Trophoblast cell (in vitro differentiated cells and primary cell): ENCODE data around the gene TMEM256.

Source experiments
- DNase-seq, 2 donors: peaks; one replicate each; pipeline ENCODE4 v3.0.0-alpha.2; 2016
- H2AFZ ChIP-seq: 2 replicates; pipeline ENCODE4 v1.6.1; 2013; ENCODE audit warnings: low read length, moderate library complexity, mild to moderate bottlenecking; ENCODE audit not compliant: insufficient read depth, poor library complexity
- H2AK5ac ChIP-seq: 2 replicates; pipeline ENCODE4 v1.6.1; 2013; ENCODE audit warnings: mild to moderate bottlenecking, low read length
- H2BK120ac ChIP-seq: 2 replicates; pipeline ENCODE4 v1.6.1; 2013; ENCODE audit warnings: low read length, mild to moderate bottlenecking, moderate library complexity; ENCODE audit not compliant: insufficient read depth, poor library complexity
- H2BK12ac ChIP-seq: 2 replicates; pipeline ENCODE4 v1.6.1; 2013; ENCODE audit warnings: mild to moderate bottlenecking, low read length, moderate library complexity
- H2BK5ac ChIP-seq: 2 replicates; pipeline ENCODE4 v1.6.1; 2013; ENCODE audit warnings: low read length, low read depth, moderate library complexity, mild to moderate bottlenecking; ENCODE audit not compliant: poor library complexity
- H3K14ac ChIP-seq: 2 replicates; pipeline ENCODE4 v1.6.1; 2013; ENCODE audit warnings: mild to moderate bottlenecking, low read length
- H3K18ac ChIP-seq: 2 replicates; pipeline ENCODE4 v1.6.1; 2013; ENCODE audit warnings: mild to moderate bottlenecking, low read length
- H3K23ac ChIP-seq: 2 replicates; pipeline ENCODE4 v1.6.1; 2013; ENCODE audit warnings: low read length
- H3K27ac ChIP-seq: 2 replicates; pipeline ENCODE4 v1.5.1; 2013; ENCODE audit warnings: low read depth, mild to moderate bottlenecking, inconsistent platforms, low read length, moderate library complexity
- H3K27me3 ChIP-seq: 2 replicates; pipeline ENCODE4 v1.6.1; 2013; ENCODE audit warnings: inconsistent platforms, mild to moderate bottlenecking, low read length, moderate library complexity; ENCODE audit not compliant: insufficient read depth
- H3K36me3 ChIP-seq, 2 experiments: 1 replicate in 1 of 2; 2 replicates in 1 of 2; pipeline ENCODE4 v1.6.1; 2013; ENCODE audit warnings: low read length in 2 of 2, mild to moderate bottlenecking in 2 of 2, moderate library complexity in 1 of 2; ENCODE audit not compliant: insufficient read depth in 2 of 2, control insufficient read depth in 1 of 2
- H3K4ac ChIP-seq: 2 replicates; pipeline ENCODE4 v1.6.1; 2013; ENCODE audit warnings: low read depth, mild to moderate bottlenecking, low read length, moderate library complexity
- H3K4me1 ChIP-seq, 2 experiments: 1 replicate in 1 of 2; 2 replicates in 1 of 2; pipeline ENCODE4 v1.6.1; 2013; ENCODE audit warnings: low read length in 2 of 2, mild to moderate bottlenecking in 2 of 2, moderate library complexity in 1 of 2; ENCODE audit not compliant: insufficient read depth in 2 of 2, control insufficient read depth in 1 of 2
- H3K4me2 ChIP-seq: 2 replicates; pipeline ENCODE4 v1.6.1; 2013; ENCODE audit warnings: inconsistent platforms, mild to moderate bottlenecking, low read length, moderate library complexity
- H3K4me3 ChIP-seq: 2 replicates; pipeline ENCODE4 v1.5.1; 2013; ENCODE audit warnings: mild to moderate bottlenecking, low read depth, low read length, inconsistent platforms
- H3K79me1 ChIP-seq: one replicate; pipeline ENCODE4 v1.6.1; 2013; ENCODE audit warnings: low read length
- H3K79me2 ChIP-seq: 2 replicates; pipeline ENCODE4 v1.6.1; 2013; ENCODE audit warnings: low read length, mild to moderate bottlenecking; ENCODE audit not compliant: control insufficient read depth, insufficient read depth, poor library complexity
- H3K9ac ChIP-seq: 2 replicates; pipeline ENCODE4 v1.6.1; 2013; ENCODE audit warnings: mild to moderate bottlenecking, low read length
- H3K9me3 ChIP-seq: 2 replicates; pipeline ENCODE4 v1.6.1; 2013; ENCODE audit warnings: low read depth, mild to moderate bottlenecking, control low read depth, inconsistent platforms, low read length; ENCODE audit not compliant: insufficient read depth
- H4K12ac ChIP-seq: 2 replicates; pipeline ENCODE4 v1.6.1; 2013; ENCODE audit warnings: low read depth, mild to moderate bottlenecking, low read length, moderate library complexity
- H4K8ac ChIP-seq: 2 replicates; pipeline ENCODE4 v1.6.1; 2013; ENCODE audit warnings: low read depth, mild to moderate bottlenecking, low read length, moderate library complexity
- H4K91ac ChIP-seq: one replicate; pipeline ENCODE4 v1.6.1; 2013; ENCODE audit warnings: low read depth, mild to moderate bottlenecking, low read length, moderate library complexity
- WGBS: extraction: QIAGEN DNeasy Blood & Tissue Kit; methylation state at CpG from one replicate; pipeline ENCODE4 v1.1.7; 2013; ENCODE audit warnings: missing lambda C conversion rate; ENCODE audit not compliant: insufficient read length, insufficient coverage; ENCODE audit errors: extremely low coverage; 5-methylcytosine and 5-hydroxymethylcytosine counted together

The TMEM256 gene

DNA sequence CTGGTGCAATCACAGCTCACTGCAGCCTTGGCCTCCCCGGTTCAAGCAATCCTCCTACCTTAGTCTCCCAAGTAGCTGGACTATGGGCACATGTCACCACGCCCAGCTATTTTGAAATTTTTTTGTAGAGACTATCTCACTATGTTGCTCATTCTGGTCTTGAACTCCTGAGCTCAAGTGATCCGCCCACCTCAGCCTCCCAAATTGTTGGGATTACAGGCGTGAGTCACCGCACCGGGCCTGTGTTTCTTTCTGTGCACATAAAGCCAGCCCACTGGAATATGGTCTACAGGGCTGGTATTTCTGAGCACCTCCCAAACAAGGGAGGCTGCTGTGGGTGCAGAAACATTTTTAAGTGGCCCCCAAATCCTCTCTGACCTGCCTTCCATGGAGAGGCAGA is 40.6 kb downstream of the TMEM256 start:
- no peak overlapping the region for H3K14ac ChIP-seq
- H2BK120ac ChIP-seq = no peak overlapping the region
- H3K27me3 ChIP-seq = no peaks in the 10 kb centered on the region
- H4K8ac ChIP-seq = no peak overlapping the region
- H3K36me3 ChIP-seq = no peaks in the 10 kb centered on the region
- no peak overlapping the region for H3K9ac ChIP-seq
- H3K4me1 ChIP-seq = no peaks in the 10 kb centered on the region
- H3K4ac ChIP-seq = no peak overlapping the region
- no peaks in the 10 kb centered on the region for H3K79me1 ChIP-seq
- WGBS = no CpG with 5 or more reads among the region's 6 CpGs
- no peak overlapping the region for H2AK5ac ChIP-seq
- no peaks in the 10 kb centered on the region for H3K79me2 ChIP-seq
- H2BK12ac ChIP-seq = no peak overlapping the region
- H3K23ac ChIP-seq = no peak overlapping the region
- no peak overlapping the region for H3K4me3 ChIP-seq
- H3K27ac ChIP-seq = no peak overlapping the region
- H3K18ac ChIP-seq = no peak overlapping the region
- DNase-seq = peak; percentile 88 to 97
- no peak overlapping the region for H4K12ac ChIP-seq
- H3K9me3 ChIP-seq = no peaks in the 10 kb centered on the region
- no peak overlapping the region for H2AFZ ChIP-seq
- no peak overlapping the region for H2BK5ac ChIP-seq
- no peak overlapping the region for H3K4me2 ChIP-seq
- H4K91ac ChIP-seq = no peak overlapping the region

DNA sequence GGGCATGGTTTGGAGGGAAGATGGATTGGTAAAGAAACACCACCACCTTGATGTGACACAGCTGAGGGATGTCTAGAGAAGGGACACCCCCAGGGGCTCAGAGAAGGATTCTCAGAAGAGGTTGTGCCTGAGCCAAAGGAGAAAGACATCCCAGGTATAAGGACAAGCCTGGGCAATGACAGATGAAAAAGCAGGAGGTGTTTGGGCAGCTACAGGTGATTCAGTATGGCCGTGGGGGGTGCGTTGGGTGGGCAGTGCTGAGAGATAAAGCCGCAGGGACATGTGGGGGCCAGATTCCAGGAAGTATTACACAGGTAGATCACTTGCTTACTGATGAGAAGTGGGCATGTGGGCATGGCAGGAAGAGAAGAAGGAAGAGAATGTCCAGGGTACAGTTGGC is 42.0 kb downstream of the TMEM256 start:
- H4K12ac ChIP-seq = no peak overlapping the region
- no peak overlapping the region for H2BK5ac ChIP-seq
- no peak overlapping the region for H2BK12ac ChIP-seq
- H3K23ac ChIP-seq = no peak overlapping the region
- H3K27ac ChIP-seq = no peak overlapping the region
- H3K79me2 ChIP-seq = no peaks in the 10 kb centered on the region
- H3K36me3 ChIP-seq = no peaks in the 10 kb centered on the region
- no peak overlapping the region for H3K4ac ChIP-seq
- H2AK5ac ChIP-seq = no peak overlapping the region
- no peak overlapping the region for H3K9ac ChIP-seq
- no peaks in the 10 kb centered on the region for H3K9me3 ChIP-seq
- H3K4me2 ChIP-seq = no peak overlapping the region
- no peak overlapping the region for H2BK120ac ChIP-seq
- no peak overlapping the region for H3K4me3 ChIP-seq
- H2AFZ ChIP-seq = no peak overlapping the region
- WGBS = no CpG with 5 or more reads among the region's 3 CpGs
- no peak overlapping the region for H3K14ac ChIP-seq
- no peaks in the 10 kb centered on the region for H3K27me3 ChIP-seq
- H3K18ac ChIP-seq = no peak overlapping the region
- H4K91ac ChIP-seq = no peak overlapping the region
- H3K4me1 ChIP-seq = no peaks in the 10 kb centered on the region
- H4K8ac ChIP-seq = no peak overlapping the region
- DNase-seq = no peak
- no peaks in the 10 kb centered on the region for H3K79me1 ChIP-seq

DNA sequence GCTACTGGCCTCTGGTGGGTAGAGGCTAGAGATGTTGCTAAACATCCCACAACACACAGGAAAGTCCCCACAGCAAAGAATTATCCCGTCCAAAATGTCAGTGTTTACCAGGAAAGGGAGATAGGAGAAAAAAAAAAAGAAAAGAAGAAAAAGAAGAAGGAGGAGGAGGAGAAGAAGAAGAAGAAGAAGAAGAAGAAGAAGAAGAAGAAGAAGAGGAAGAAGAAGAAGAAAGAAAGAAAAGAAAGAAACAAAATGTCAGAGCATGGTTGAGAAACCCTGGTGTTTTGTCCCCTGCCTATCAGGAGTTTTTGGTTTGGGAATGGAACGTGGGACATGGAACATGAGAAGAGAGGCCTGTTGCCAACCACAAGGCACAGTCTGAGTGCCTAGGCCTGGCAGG is 46.5 kb downstream of the TMEM256 start:
- Histone ChIP-seq H4K91ac (no peak overlapping the region), H3K9me3 (no peaks in the 10 kb centered on the region), H2BK12ac (no peak overlapping the region), H3K4me1 (peaks cover 16 to 19% of the 10 kb centered on the region in 2 experiments), H3K4ac (no peak overlapping the region), H2BK5ac (no peak overlapping the region), H3K36me3 (no peaks in the 10 kb centered on the region), H3K79me2 (peaks cover 2% of the 10 kb centered on the region), H2BK120ac (no peak overlapping the region), H3K27ac (no peak overlapping the region), H3K4me2 (no peak overlapping the region), H3K27me3 (no peaks in the 10 kb centered on the region), H4K8ac (no peak overlapping the region), H3K79me1 (peaks cover 2% of the 10 kb centered on the region), H2AFZ (no peak overlapping the region), H2AK5ac (no peak overlapping the region), H3K23ac (no peak overlapping the region), H3K14ac (no peak overlapping the region), H3K18ac (no peak overlapping the region), H3K9ac (no peak overlapping the region), H4K12ac (no peak overlapping the region), H3K4me3 (no peak overlapping the region)
- no CpG with 5 or more reads among the region's 2 CpGs for WGBS
- DNase-seq = no peak

DNA sequence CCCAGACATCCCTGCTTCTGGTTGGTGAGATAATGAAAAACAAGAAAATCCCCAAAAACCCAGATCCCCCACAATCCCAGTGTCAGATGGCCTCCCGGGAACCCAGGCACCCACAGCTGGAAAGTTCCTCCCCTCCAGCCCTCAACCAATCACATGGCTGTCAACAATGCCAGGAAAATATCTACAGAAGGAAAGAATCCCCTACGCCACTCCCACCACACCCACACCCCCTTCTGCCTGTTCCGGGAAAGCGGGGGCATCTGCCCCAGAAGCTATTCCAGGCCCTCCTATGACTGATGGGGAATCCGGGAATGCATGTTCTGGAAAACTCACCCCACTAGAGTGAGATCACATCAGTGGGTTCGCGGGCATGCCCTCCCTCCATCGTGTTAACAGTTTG is 47.1 kb downstream of the TMEM256 start:
- no CpG with 5 or more reads among the region's 8 CpGs for WGBS

More for the DNA sequence above, 47.1 kb downstream of the TMEM256 start:
- Histone ChIP-seq H3K9ac (no peak overlapping the region), H2AK5ac (no peak overlapping the region), H3K18ac (no peak overlapping the region), H3K79me1 (peaks cover 7% of the 10 kb centered on the region), H3K79me2 (peaks cover 6% of the 10 kb centered on the region), H3K23ac (no peak overlapping the region), H3K36me3 (no peaks in the 10 kb centered on the region), H3K27me3 (no peaks in the 10 kb centered on the region), H2BK12ac (no peak overlapping the region), H3K9me3 (no peaks in the 10 kb centered on the region), H3K4me1 (peaks cover 17 to 20% of the 10 kb centered on the region in 2 experiments), H4K91ac (no peak overlapping the region), H2AFZ (no peak overlapping the region), H2BK5ac (no peak overlapping the region), H4K12ac (no peak overlapping the region), H3K4me2 (no peak overlapping the region), H2BK120ac (no peak overlapping the region), H3K14ac (no peak overlapping the region), H3K4me3 (no peak overlapping the region), H3K4ac (no peak overlapping the region), H3K27ac (no peak overlapping the region), H4K8ac (no peak overlapping the region)
- no peak for DNase-seq
